ENCODE measurements around the gene NDNF. TPM values are rescaled to one million over a fixed set of nuclear protein-coding genes. Genes with fewer than 3 reads are reported as not detected.

Gene NDNF, protein sequence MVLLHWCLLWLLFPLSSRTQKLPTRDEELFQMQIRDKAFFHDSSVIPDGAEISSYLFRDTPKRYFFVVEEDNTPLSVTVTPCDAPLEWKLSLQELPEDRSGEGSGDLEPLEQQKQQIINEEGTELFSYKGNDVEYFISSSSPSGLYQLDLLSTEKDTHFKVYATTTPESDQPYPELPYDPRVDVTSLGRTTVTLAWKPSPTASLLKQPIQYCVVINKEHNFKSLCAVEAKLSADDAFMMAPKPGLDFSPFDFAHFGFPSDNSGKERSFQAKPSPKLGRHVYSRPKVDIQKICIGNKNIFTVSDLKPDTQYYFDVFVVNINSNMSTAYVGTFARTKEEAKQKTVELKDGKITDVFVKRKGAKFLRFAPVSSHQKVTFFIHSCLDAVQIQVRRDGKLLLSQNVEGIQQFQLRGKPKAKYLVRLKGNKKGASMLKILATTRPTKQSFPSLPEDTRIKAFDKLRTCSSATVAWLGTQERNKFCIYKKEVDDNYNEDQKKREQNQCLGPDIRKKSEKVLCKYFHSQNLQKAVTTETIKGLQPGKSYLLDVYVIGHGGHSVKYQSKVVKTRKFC
- total RNA-seq (10 to 100 TPM in 2 of 10 donors, 1 to 10 TPM in 8; 3.4 to 17.9 (median 7.3) TPM), polyA plus RNA-seq (1 to 10 TPM; 2.8 to 4.6 TPM)
- long read RNA-seq, donor 1, transcript NDNF-201 (4 exons, 2,885 nt), result major isoform, 9 of 10 reads
- long read RNA-seq, donor 1, partial matches to known transcripts, result 1 of 10 reads
- long read RNA-seq, donor 1, other reads (novel, unspliced or antisense), result 0 of 10 reads
- long read RNA-seq, donor 2, transcript NDNF-201 (4 exons, 2,885 nt), result major isoform, 9 of 12 reads
- long read RNA-seq, donor 2, partial matches to known transcripts, result 0 of 12 reads
- long read RNA-seq, donor 2, other reads (novel, unspliced or antisense), result 3 of 12 reads
- long read RNA-seq, donor 3, transcript NDNF-201 (4 exons, 2,885 nt), result major isoform, 14 of 17 reads
- long read RNA-seq, donor 3, partial matches to known transcripts, result 1 of 17 reads
- long read RNA-seq, donor 3, other reads (novel, unspliced or antisense), result 2 of 17 reads

DNA sequence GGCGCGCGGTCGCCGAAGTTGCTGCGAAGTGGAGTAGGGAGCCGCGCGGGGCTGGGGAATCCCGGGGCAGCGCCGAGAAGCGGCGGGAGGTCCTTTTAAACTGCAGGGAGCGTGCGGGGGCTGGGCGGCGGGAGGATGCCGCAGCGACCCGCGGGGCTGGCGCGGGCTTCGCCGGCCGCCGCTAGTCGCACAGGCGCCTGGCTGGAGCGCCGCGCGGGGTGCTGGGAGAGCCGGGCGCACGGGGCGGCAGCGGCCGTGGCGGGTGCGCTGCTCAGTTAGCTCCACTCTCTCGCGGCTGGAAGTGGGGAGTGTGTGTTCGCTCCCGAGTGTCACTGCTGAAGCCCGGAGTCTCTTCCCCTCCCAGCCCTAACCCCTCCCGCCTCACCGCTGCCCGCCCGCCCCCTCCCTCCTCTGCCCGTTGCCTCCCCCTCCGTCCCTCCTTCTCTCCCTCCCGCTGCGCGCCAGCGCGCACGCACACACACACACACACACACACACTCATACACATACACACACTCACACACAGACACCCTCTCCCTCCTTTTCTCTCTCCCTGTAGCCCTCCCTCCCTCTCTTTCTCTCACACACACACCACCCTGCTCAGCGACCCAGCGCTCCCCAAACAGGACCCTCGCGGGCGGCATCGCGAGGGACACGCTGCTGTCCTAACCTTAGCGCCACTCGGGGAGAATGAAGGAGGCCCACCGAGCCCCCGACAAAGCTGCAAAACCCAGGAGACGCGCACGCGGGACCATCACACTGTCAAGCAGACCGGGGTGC is at the start of gene NDNF:
Gene NDNF (minus strand): TSS at position 312 of the 780 bp plus-strand sequence. CDS start 26,698 bp downstream, outside the sequence.
- intact Hi-C loops (cut with DNase I), result loop anchor here in 3 of 10 donors (1.0 to 10.0 kb wide), 4 partner anchors 40 to 150 kb away; partner anchors contain the start of gene PRDM5 (in 3 of the 3)
- H3K27ac ChIP-seq, result peak within 1 kb of the TSS; percentile 23 to 86 (median 74)
- no peaks in the 10 kb centered on the region for H3K36me3 ChIP-seq
- H3K27me3 ChIP-seq, result peaks cover 0 to 83% (median 13%) of the 10 kb centered on the region in 7 donors
- TF ChIP-seq, protein P1, sequence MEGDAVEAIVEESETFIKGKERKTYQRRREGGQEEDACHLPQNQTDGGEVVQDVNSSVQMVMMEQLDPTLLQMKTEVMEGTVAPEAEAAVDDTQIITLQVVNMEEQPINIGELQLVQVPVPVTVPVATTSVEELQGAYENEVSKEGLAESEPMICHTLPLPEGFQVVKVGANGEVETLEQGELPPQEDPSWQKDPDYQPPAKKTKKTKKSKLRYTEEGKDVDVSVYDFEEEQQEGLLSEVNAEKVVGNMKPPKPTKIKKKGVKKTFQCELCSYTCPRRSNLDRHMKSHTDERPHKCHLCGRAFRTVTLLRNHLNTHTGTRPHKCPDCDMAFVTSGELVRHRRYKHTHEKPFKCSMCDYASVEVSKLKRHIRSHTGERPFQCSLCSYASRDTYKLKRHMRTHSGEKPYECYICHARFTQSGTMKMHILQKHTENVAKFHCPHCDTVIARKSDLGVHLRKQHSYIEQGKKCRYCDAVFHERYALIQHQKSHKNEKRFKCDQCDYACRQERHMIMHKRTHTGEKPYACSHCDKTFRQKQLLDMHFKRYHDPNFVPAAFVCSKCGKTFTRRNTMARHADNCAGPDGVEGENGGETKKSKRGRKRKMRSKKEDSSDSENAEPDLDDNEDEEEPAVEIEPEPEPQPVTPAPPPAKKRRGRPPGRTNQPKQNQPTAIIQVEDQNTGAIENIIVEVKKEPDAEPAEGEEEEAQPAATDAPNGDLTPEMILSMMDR (IDR thresholded peaks at IDR 0.05), result no peak
- 0% methylated on average over 55 to 76 of the region's 76 CpGs for WGBS, 2 donors
- DNase-seq, result peak; percentile 44 to 46
- no peaks in the 10 kb centered on the region for H3K9me3 ChIP-seq
- peak; percentile 64 to 86 (median 72) for ATAC-seq
- peak within 1 kb of the TSS; percentile 47 to 72 (median 62) for H3K4me3 ChIP-seq
- H3K4me1 ChIP-seq, result peaks cover 0 to 25% (median 18%) of the 10 kb centered on the region in 9 donors

DNA sequence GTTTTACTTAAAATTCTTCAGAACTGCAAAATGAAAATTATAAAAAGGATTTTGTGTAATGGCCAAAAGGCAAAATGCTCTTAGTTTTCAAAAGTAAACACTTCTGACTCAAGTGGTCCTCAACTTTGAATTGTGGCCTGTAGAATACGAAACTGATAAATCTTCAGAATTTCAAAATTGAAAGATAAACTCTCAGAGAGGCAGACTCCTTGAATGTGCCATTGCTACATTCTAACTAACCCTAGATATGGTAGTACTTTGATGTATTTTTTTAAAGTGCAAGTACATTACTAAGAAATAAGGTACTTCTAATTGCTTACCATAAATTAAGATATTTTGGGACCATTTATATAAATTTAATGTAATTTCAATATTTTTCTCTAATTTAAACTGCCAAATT is 47.4 kb upstream of the NDNF start:
- WGBS, 2 donors, result 80 to 81% methylated on average over 1 of the region's 1 CpG
- DNase-seq (no peak), ATAC-seq (no peak)
- no peak overlapping the region for H3K27ac ChIP-seq
- H3K27me3 ChIP-seq, result peaks cover 0 to 13% (median 0%) of the 10 kb centered on the region in 7 donors
- intact Hi-C loops (cut with DNase I), result no loop called here
- no peaks in the 10 kb centered on the region for H3K4me1 ChIP-seq
- H3K4me3 ChIP-seq, result no peak overlapping the region
- H3K9me3 ChIP-seq, result no peaks in the 10 kb centered on the region
- TF ChIP-seq, protein P1 (IDR thresholded peaks at IDR 0.05), result no peak
- H3K36me3 ChIP-seq, result no peaks in the 10 kb centered on the region

DNA sequence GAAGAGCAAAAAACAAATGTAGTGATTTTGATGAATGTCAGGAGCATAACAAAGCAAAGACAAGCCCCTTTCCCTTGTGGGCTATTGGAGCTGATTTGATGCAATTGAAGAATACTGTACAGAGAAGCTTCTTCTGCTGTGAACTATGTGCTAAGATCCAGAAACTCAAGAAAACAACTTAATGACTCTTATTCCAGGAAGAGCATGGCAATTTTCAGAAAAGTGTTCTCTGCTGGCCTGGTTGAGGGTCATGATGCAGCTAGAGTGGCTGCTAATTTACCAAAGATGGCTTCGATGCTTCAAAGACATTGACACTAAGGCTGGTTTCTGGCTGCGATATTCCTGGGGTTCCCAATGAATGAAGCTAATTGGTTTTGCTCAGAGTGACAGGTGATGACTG is 46.0 kb upstream of the NDNF start:
- WGBS, 2 donors, result 51 to 55% methylated on average over 2 of the region's 2 CpGs
- no peaks in the 10 kb centered on the region for H3K9me3 ChIP-seq
- intact Hi-C loops (cut with DNase I), result no loop called here
- peaks cover 0 to 13% (median 0%) of the 10 kb centered on the region in 7 donors for H3K27me3 ChIP-seq
- no peak for ATAC-seq
- no peak overlapping the region for H3K27ac ChIP-seq
- H3K36me3 ChIP-seq, result no peaks in the 10 kb centered on the region
- no peak for DNase-seq
- TF ChIP-seq, protein P1 (IDR thresholded peaks at IDR 0.05), result no peak
- no peaks in the 10 kb centered on the region for H3K4me1 ChIP-seq
- H3K4me3 ChIP-seq, result no peak overlapping the region

Measured in heart right ventricle (tissue), 16 donors.